ENCODE data around the gene RAB33B.

DNA sequence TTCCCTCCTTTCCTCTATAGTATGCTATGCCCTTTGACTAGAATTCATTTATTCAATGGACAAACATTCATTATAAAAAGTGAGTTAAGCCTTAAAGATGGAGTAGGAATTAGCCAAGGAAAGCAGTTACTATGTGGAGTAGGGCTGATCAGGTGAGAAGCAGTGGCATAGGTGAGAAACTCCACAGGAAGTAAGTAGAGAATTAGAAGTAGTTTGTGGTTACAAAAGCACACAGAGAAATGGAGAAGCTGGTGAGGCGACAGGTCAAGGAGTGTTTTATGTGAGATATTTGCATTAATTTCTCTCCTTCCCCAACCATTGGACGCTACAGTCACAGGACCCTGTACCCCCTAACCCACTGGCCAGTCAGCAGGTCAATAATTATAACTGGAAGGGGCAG, 71.5 kb downstream of the RAB33B start:
- TF ChIP-seq, protein P1, sequence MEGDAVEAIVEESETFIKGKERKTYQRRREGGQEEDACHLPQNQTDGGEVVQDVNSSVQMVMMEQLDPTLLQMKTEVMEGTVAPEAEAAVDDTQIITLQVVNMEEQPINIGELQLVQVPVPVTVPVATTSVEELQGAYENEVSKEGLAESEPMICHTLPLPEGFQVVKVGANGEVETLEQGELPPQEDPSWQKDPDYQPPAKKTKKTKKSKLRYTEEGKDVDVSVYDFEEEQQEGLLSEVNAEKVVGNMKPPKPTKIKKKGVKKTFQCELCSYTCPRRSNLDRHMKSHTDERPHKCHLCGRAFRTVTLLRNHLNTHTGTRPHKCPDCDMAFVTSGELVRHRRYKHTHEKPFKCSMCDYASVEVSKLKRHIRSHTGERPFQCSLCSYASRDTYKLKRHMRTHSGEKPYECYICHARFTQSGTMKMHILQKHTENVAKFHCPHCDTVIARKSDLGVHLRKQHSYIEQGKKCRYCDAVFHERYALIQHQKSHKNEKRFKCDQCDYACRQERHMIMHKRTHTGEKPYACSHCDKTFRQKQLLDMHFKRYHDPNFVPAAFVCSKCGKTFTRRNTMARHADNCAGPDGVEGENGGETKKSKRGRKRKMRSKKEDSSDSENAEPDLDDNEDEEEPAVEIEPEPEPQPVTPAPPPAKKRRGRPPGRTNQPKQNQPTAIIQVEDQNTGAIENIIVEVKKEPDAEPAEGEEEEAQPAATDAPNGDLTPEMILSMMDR (IDR thresholded peaks at IDR 0.05; ENCODE audit: insufficient read depth, low read length, poor library complexity, severe bottlenecking), result no peak
- TF ChIP-seq EZH2phosphoT487 (conservative IDR thresholded peaks at IDR 0.05; ENCODE audit: low read length), result no peak
